CD4-positive, alpha-beta T cell (primary cell): Measurements from ENCODE around the gene RNF208. TPM values are rescaled to one million over a fixed set of nuclear protein-coding genes. Genes with fewer than 3 reads are reported as not detected.

Source experiments
- ATAC-seq: fragments of 200-7000 bp; cut with Tn5 transposase; one replicate; pipeline ENCODE4 v1.10.0; 2022; ENCODE audit warnings: mild to moderate bottlenecking; ENCODE audit not compliant: poor library complexity
- CTCF ChIA-PET: fragments of 350-600 bp; sonication (Branson Sonifier 250); formaldehyde crosslinking; loops from one replicate; lab custom pipeline; 2021; ENCODE audit warnings: antibody characterized with exemption, inconsistent platforms; lab: Charles Lee
- POLR2A ChIA-PET: fragments of 350-600 bp; sonication (Branson Sonifier 250); formaldehyde crosslinking; loops from one replicate; lab custom pipeline; 2021; ENCODE audit warnings: antibody characterized with exemption, inconsistent platforms; lab: Charles Lee
- DNase-seq, 14 experiments: peaks; one replicate each; pipeline ENCODE4 v3.0.0-alpha.2; 2013 to 2020; ENCODE audit warnings: mixed read lengths in 2 of 14
- H3K27ac ChIP-seq, 2 donors: one replicate each; pipeline versions ENCODE4 v1.5.1 to v1.7.0; 2013; ENCODE audit warnings: low read length in 2 of 2, low read depth in 1 of 2, mild to moderate bottlenecking in 1 of 2
- H3K27me3 ChIP-seq, 2 experiments: 1 replicate in 1 of 2; 2 replicates in 1 of 2; pipeline versions ENCODE4 v1.6.1 to v1.7.0; 2013; ENCODE audit warnings: low read length in 2 of 2, control low read depth in 1 of 2, mild to moderate bottlenecking in 1 of 2, moderate library complexity in 1 of 2; ENCODE audit not compliant: insufficient read depth in 2 of 2, control insufficient read depth in 1 of 2
- H3K36me3 ChIP-seq: one replicate; pipeline ENCODE4 v1.6.1; 2013; ENCODE audit warnings: low read length, control low read depth; ENCODE audit not compliant: insufficient read depth
- H3K4me1 ChIP-seq: one replicate; pipeline ENCODE4 v1.6.1; 2013; ENCODE audit warnings: low read length, control low read depth; ENCODE audit not compliant: insufficient read depth
- H3K4me3 ChIP-seq: one replicate; pipeline ENCODE4 v1.5.1; 2013; ENCODE audit warnings: mild to moderate bottlenecking, low read length, moderate library complexity
- H3K9me3 ChIP-seq, 2 experiments: 1 replicate in 1 of 2; 2 replicates in 1 of 2; pipeline versions ENCODE4 v1.6.1 to v1.7.0; 2013; ENCODE audit warnings: low read length in 2 of 2, mild to moderate bottlenecking in 2 of 2, control low read depth in 1 of 2, moderate library complexity in 1 of 2; ENCODE audit not compliant: control insufficient read depth in 1 of 2, insufficient read depth in 1 of 2
- H3K27ac Mint-ChIP-seq: one replicate; pipeline ENCODE4 v1.8.0; 2020; ENCODE audit warnings: mixed read lengths
- H3K27me3 Mint-ChIP-seq: one replicate; pipeline ENCODE4 v1.8.0; 2021; ENCODE audit warnings: mixed read lengths
- H3K36me3 Mint-ChIP-seq: one replicate; pipeline ENCODE4 v1.8.0; 2021; ENCODE audit warnings: low read depth, mixed read lengths
- H3K4me1 Mint-ChIP-seq: one replicate; pipeline ENCODE4 v1.8.0; 2021; ENCODE audit warnings: low read depth, mixed read lengths
- H3K4me3 Mint-ChIP-seq: one replicate; pipeline ENCODE4 v1.8.0; 2020; ENCODE audit warnings: mild to moderate bottlenecking, mixed read lengths
- H3K9me3 Mint-ChIP-seq: one replicate; pipeline ENCODE4 v1.8.0; 2020; ENCODE audit warnings: mixed read lengths
- CTCF ChIP-seq: fragments of 200-600 bp; IDR thresholded peaks from one replicate; pipeline ENCODE4 v1.8.0; 2022; ENCODE audit warnings: antibody characterized with exemption, mild to moderate bottlenecking
- intact Hi-C, 2 experiments: fragments of 100-400 bp; cut with DNase I in 1 of 2; cut with micrococcal nuclease in 1 of 2; formaldehyde crosslinking; loops; one replicate each; pipeline versions ENCODE4 v1.15.1 to v1.9.0; 2023 to 2025; cut with DNase I, micrococcal nuclease
- total RNA-seq, 174 experiments: library from RNA in 2 of 174; stranded (reverse) in 2 of 174; gene quantifications; one replicate each; pipeline ENCODE4 v1.2.3 and lab custom pipeline; 2021 to 2026

Gene RNF208
- total RNA-seq, 2 experiments from 2014 or later, result 0.66 to 0.67 TPM

GRCh38 chr9:137235424-137236237 is 13.6 kb upstream of the RNF208 start:
- Histone ChIP-seq H3K27me3 (no peaks in the 10 kb centered on the region), H3K27ac (no peak overlapping the region), H3K4me3 (no peak overlapping the region), H3K4me1 (peaks cover 47% of the 10 kb centered on the region), H3K36me3 (no peaks in the 10 kb centered on the region), H3K9me3 (peaks cover 0 to 6% of the 10 kb centered on the region in 2 experiments)
- DNase-seq, result no peak
- H3K27ac Mint-ChIP-seq, result no peak overlapping the region
- POLR2A ChIA-PET, result interaction anchor here (0.6 to 1.3 kb wide), 6 partner anchors 12 to 370 kb away, joined by 3 to 9 read pairs (median 4); partner anchors contain the start of gene EDF1
- no peaks in the 10 kb centered on the region for H3K36me3 Mint-ChIP-seq
- ATAC-seq, result no peak
- H3K27me3 Mint-ChIP-seq, result peaks cover 6% of the 10 kb centered on the region
- CTCF ChIA-PET, result interaction anchor here (0.6 to 1.8 kb wide), 17 partner anchors 8 to 206 kb away, joined by 3 to 16 read pairs (median 5); partner anchors contain the start of genes MAN1B1, NPDC1, RNF224 and SSNA1
- no peak overlapping the region for H3K4me3 Mint-ChIP-seq
- intact Hi-C loops, result loop anchor here (1.0 to 5.0 kb wide), 5 partner anchors 27 to 448 kb away; partner anchors contain the start of genes ANAPC2 (in 1 of the 2) and SSNA1 (in 1 of the 2)
- H3K4me1 Mint-ChIP-seq, result peaks cover 5% of the 10 kb centered on the region
- no peak for TF ChIP-seq CTCF
- H3K9me3 Mint-ChIP-seq, result no peaks in the 10 kb centered on the region

GRCh38 chr9:137234758-137235423 is 12.9 kb upstream of the RNF208 start:
- Histone ChIP-seq H3K9me3 (peaks cover 0 to 6% of the 10 kb centered on the region in 2 experiments), H3K27me3 (peaks cover 0 to under 1% of the 10 kb centered on the region in 2 experiments), H3K4me1 (peaks cover 41% of the 10 kb centered on the region), H3K27ac (no peak overlapping the region), H3K4me3 (no peak overlapping the region), H3K36me3 (no peaks in the 10 kb centered on the region)
- TF ChIP-seq CTCF, result no peak
- Mint-ChIP-seq H3K4me3 (no peak overlapping the region), H3K36me3 (no peaks in the 10 kb centered on the region), H3K9me3 (no peaks in the 10 kb centered on the region), H3K4me1 (peaks cover 5% of the 10 kb centered on the region), H3K27me3 (peaks cover 6% of the 10 kb centered on the region), H3K27ac (no peak overlapping the region)
- intact Hi-C loops, result loop anchor here in 1 of 2 experiments (5.0 kb wide), 3 partner anchors 48 to 448 kb away; partner anchors contain the start of genes ANAPC2 and SSNA1
- CTCF ChIA-PET, result interaction anchor here (1.1 to 1.8 kb wide), 2 partner anchors 58 to 188 kb away, joined by 3 to 4 read pairs; partner anchors contain the start of gene NPDC1
- DNase-seq, result no peak
- no peak for ATAC-seq
- POLR2A ChIA-PET, result no interaction called here

- H3K9me3 ChIP-seq, result peaks cover 0 to 7% of the 10 kb centered on the region in 2 experiments
- no peaks in the 10 kb centered on the region for H3K36me3 ChIP-seq
- Mint-ChIP-seq H3K4me1 (peaks cover 5% of the 10 kb centered on the region), H3K36me3 (no peaks in the 10 kb centered on the region), H3K27me3 (peaks cover 6% of the 10 kb centered on the region), H3K9me3 (no peaks in the 10 kb centered on the region), H3K4me3 (no peak overlapping the region), H3K27ac (no peak overlapping the region)
- intact Hi-C loops, result no loop called here
- CTCF ChIA-PET, result no interaction called here
- H3K4me3 ChIP-seq, result no peak overlapping the region
- H3K4me1 ChIP-seq, result peaks cover 34% of the 10 kb centered on the region
- TF ChIP-seq CTCF, result no peak
- POLR2A ChIA-PET, result no interaction called here
- DNase-seq (no peak), ATAC-seq (no peak)
- H3K27ac ChIP-seq, result no peak overlapping the region
- H3K27me3 ChIP-seq, result peaks cover 2 to 4% of the 10 kb centered on the region in 2 experiments
Observed at GRCh38 chr9:137234055-137234697, 12.1 kb upstream of the RNF208 start.
